HPDE6-E6E7 (cell line): ENCODE data around the gene PDZD8.
A peak's percentile ranks its signal among the peaks of the same experiment; 100 is the strongest.
"Not testable (repeated sequence)": the region's sequence is repeated elsewhere in the genome, so short reads cannot be mapped to it uniquely, and the experiment has no call there.

ENCODE experiments used
- DNase-seq: peaks from one replicate; pipeline ENCODE4 v3.0.0; 2011; ENCODE audit warnings: missing footprints; ENCODE audit errors: extremely low spot score

Gene PDZD8

DNA sequence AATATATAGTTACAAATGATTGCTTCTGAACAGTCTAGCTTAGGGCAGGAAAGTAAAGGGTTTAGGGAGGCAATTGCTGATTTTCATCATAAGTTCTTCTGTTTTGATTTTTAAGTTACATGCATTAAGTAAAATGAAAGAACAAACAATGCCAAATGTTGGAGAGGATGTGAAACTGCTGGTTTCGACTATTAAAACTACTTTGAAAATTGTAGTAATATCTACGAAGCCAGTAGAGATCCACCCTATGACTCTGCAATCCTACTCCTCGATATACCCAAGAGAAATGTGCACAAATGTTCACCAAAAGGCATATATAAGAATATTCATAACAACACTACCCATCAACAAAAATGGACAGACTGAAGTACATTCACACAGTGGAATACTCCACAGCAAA, 24.3 kb downstream of the PDZD8 start:
- no peak for DNase-seq

GRCh38 chr10:117348236-117348635, 27.0 kb downstream of the PDZD8 start:
- DNase-seq, result no peak

GRCh38 chr10:117346574-117346973, 28.7 kb downstream of the PDZD8 start:
- DNase-seq, result no peak

GRCh38 chr10:117345143-117345542, 30.1 kb downstream of the PDZD8 start:
- DNase-seq, result no peak

GRCh38 chr10:117342641-117343040, 32.6 kb downstream of the PDZD8 start:
- no peak for DNase-seq

DNA sequence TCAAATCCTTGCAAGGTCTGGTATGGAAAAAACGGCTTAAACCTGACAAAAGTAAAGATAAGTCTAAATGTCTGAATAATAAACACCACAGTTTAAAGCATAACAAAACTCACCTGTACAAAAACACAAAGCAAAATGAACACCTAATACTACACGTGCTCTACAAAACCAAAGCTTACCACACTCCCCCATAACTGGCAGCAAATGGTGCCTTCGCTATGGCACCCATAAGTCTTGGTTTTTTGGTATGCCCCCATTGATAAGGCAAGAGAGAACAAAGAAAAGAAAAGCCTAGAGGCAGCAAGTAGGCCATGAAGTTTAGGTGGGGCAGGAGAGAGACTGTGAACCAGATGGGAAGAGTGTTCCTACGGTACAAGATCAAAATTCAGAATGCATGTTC, 34.2 kb downstream of the PDZD8 start:
- DNase-seq, result no peak

DNA sequence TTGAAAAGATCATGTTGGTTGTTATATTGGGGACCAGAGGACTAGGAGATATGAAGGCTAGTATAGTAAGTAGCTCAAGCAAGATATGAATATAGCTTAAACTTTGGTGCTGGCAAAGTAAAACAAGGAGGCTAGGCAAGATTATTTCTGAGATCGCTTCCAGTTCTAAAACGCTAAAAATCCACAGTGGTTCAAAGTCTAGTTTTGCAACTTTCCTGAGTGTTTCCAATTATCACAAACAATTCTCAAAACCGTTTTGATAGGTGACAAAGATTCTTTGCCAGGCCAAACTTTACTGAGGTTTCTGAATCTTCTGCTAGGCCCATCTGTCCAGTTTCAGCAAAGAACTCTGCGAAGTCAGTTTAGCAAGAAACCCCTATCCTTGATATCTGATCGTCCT, 35.3 kb downstream of the PDZD8 start:
- no peak for DNase-seq

GRCh38 chr10:117339578-117339977, 35.7 kb downstream of the PDZD8 start:
- DNase-seq, result no peak

- DNase-seq, result no peak
Measured at GRCh38 chr10:117334926-117335325, 40.3 kb downstream of the PDZD8 start.

- no peak for DNase-seq
Measured at GRCh38 chr10:117334066-117334465, 41.2 kb downstream of the PDZD8 start.

- DNase-seq, result no peak
Measured at GRCh38 chr10:117327262-117327661, 48.0 kb downstream of the PDZD8 start.

- no peak for DNase-seq
Measured at GRCh38 chr10:117324367-117324766, 50.9 kb downstream of the PDZD8 start.

DNA sequence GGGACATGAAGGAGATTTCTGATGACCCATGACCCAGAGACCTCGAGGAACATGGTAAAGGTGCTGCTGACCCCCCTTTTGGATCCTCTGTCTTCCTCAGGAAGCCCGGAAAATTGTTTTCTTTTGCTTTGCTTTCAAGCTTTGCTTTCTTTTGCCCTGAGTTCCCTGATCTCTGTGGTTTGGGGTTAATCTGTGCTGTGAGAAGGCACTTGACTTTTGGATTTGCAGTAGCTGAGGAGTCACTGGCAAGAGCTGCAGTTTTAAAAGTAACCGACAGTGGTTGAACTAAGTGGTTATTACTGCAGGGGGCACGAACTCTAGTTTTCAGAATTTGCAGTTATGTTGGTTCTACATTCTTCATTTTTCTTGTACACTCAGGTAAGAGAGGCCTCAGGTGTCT, 53.0 kb downstream of the PDZD8 start:
- DNase-seq, result no peak

DNA sequence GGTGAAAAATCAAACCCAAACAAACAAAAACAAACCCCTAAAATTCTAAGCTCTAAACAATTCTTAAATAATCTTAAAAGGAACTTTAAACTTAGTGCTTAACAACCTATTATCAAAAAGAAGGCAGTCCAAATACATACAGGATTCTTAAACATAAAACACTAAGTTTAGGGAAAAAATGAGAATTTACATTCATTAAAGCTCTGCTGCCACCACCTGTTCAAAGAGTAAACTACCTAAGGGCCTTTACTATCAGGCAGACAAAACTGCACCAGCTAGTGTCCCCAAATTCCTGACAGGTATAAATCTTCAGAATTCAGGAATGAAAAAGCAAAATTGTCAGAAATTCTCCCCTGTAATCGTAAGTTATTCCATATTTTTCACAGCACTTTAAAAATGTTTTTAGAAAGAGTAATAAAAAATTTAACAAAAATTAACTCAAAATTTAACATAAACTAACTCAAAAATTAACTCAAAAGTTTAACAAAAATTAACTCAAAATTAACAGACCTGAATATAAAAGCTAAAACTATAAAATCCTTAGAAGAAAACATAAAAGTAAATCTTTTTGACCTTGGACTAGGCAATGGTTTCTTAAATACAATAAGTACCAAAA, 55.1 kb downstream of the PDZD8 start:
- peak; percentile 3 for DNase-seq

DNA sequence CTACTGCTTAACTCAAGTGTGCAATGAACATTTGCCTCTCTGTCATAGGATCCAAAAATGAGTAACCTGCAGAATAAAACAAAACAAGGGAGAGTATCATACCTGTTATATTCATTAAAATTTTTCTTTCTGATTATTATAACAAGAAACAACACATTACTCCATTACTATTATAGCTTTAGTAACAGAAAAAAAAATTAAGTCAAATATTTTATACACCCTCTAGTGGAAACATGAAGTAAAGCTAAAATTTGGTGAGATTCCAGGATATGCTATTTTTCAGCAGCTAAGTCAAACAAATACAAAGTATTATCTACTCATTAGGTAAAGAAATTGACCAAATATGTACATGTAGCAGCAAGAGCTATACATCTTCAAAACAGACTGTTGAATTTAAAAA, 56.3 kb downstream of the PDZD8 start:
- no peak for DNase-seq

DNA sequence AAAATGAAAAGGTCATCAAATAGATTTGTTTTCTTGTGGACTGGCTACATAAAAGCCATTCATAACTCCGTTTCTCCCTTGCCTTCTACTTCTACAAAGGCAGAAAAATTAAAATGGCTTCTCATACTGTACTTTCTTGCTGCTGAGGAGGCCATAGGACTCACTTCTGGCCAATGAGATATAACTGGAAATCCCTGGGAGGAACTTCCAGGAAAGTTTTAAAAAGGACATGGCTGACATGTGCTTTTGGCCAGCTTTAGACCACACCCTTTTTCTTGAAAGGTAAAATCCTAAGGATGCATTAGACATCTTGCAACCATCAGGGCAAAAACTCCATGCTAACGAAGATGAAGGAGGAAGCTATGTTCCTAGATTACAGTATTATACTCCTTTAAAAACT, 58.5 kb downstream of the PDZD8 start:
- DNase-seq, result no peak

GRCh38 chr10:117313641-117314040, 61.6 kb downstream of the PDZD8 start:
- no peak for DNase-seq

DNA sequence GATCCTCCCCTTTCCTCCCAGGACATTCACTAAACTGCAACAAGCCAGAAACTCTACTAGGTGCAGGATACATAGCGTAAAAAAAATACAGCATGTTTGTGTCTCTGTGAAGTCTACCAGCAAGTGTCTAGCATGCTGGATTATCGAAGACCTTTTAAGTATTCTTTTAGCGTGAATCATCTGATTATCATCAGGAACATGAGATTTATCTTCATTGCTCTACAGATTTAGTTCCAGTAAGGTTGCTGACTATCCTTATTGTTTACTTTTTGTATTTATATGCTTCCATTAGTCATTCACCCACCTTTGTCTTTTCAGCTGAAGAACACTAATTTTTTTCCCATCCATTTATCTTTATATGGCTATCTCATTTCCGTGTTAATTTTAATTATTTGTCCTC, 62.8 kb downstream of the PDZD8 start:
- no peak for DNase-seq

DNA sequence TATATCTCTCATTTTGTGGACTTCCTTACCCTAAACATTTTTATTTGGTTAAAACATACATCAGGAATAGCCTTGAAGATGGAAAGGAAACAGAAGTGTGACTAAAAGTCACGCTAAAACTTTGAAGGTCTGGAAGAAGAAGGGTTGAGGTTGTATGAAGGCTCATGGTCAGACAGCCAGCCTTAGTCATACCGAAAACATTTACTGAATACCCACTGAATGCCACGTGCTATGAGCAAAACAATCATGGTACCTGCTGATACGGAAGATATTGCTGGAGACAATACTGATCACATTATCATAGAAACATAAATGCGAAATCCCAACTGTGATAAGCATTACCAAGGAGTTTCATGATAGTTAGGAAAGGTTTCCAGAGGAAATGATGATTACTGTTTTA, 64.0 kb downstream of the PDZD8 start:
- no peak for DNase-seq

DNA sequence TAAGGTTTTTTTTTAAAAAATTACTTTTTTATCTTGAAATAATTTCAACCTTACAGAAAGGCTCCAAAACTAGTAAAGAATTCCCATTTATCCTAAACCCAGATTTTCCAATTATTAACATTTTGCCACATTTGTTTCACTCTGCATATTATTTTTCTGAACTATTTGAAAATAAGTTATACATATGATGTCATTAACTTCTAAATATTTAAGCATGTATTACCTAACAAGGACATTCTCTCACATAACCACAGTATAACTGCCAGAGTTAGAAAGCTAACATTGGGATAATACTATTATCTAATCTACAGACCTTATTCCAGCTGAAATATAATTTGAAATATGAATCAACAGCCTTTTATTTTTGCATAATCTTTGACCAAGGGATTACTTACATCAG, 68.6 kb downstream of the PDZD8 start:
- DNase-seq, result no peak

DNA sequence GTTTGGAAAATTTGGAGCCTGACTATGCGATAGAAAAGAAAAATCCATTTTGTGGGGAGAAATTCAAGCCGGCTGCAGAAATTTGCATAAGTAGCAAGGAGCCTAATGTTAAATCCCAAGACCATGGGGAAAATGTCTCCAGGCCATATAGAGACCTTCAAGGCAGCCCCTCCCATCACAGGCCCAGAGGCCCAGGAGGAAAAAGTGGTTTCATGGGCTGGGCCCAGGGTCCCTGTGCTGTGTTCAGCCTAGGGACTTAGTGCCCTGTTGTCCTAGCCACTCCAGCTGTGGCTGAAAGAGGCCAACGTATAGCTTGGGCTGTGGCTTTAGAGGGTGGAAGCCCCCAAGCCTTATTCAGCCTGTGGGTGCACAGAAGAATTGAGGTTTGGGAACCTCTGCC, 71.8 kb downstream of the PDZD8 start:
- not testable (repeated sequence) for DNase-seq

DNA sequence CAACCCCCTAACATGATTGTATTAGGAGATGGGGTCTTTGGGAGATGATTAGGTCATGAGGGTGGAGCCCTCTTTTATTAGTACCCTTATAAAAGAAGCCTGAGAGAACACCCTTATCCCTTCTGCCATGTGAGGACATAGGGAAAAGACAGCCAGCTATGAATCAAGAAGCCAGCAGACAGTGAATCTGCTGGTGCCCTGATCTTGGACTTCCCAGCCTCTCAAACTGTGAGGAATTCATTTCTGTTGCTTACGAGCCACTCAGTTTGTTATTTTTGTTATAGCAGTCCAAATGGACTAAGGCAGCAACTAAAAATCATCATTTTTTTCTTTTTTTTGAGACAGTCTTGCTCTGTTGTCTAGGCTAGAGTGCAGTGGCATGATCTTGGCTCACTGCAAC, 74.6 kb downstream of the PDZD8 start:
- DNase-seq, result no peak

- DNase-seq, result no peak
Measured at GRCh38 chr10:117299435-117299834, 75.8 kb downstream of the PDZD8 start.

GRCh38 chr10:117298219-117298618, 77.0 kb downstream of the PDZD8 start:
- DNase-seq, result no peak
